Lower leg skin (tissue), 4 donors: ENCODE measurements around the gene CPLX3. TPM values are rescaled to one million over a fixed set of nuclear protein-coding genes. Genes with fewer than 3 reads are reported as not detected.

ENCODE experiments used
- DNase-seq, 2 donors: peaks; one replicate each; pipeline ENCODE4 v3.0.0-alpha.2; 2019; ENCODE audit warnings: low spot score in 2 of 2
- H3K4me3 ChIP-seq: fragments of 200-600 bp; sonication (generic); 2 replicates; pipeline ENCODE4 v1.5.1; 2017; ENCODE audit warnings: mild to moderate bottlenecking, low read depth; ENCODE audit not compliant: poor library complexity, severe bottlenecking
- CTCF ChIP-seq, 3 donors: fragments of 450-650 bp; IDR thresholded peaks; one replicate each; pipeline ENCODE4 v1.5.1; 2016; ENCODE audit warnings: antibody characterized with exemption in 3 of 3, mild to moderate bottlenecking in 3 of 3, moderate library complexity in 2 of 3
- POLR2A ChIP-seq, 2 donors: fragments of 450-650 bp; IDR thresholded peaks; one replicate each; pipeline ENCODE4 v1.6.1; 2016 to 2017; ENCODE audit warnings: antibody characterized with exemption in 2 of 2, mild to moderate bottlenecking in 1 of 2, moderate library complexity in 1 of 2
- WGBS, 2 donors: methylation state at CpG; one replicate each; pipeline ENCODE4 v1.1.5; 2018; 5-methylcytosine and 5-hydroxymethylcytosine counted together
- intact Hi-C: fragments of 100-400 bp; cut with DNase I; formaldehyde crosslinking; loops from one replicate; pipeline ENCODE4 v1.15.0; 2023; ENCODE audit warnings: low total_unique reads
- total RNA-seq, 4 donors: library from RNA; depleted of rRNA; stranded (reverse); fragments of >200 nt; gene quantifications; one replicate each; pipeline ENCODE4 v1.1.0, GENCODE V29; 2016

Gene CPLX3
- under 1 TPM; 0.17 to 0.84 (median 0.28) TPM for total RNA-seq

- H3K4me3 ChIP-seq = no peak within 1 kb of the TSS
- no peak for TF ChIP-seq CTCF (IDR thresholded peaks at IDR 0.05)
- no peak for TF ChIP-seq POLR2A (IDR thresholded peaks at IDR 0.05)
- intact Hi-C loops = no loop called here
- WGBS, 2 donors = 9 to 15% methylated on average over 14 to 16 of the region's 44 CpGs
- no peak for DNase-seq
These were observed at the start of gene CPLX3 for GRCh38 chr15:74826364-74826819. Gene CPLX3 (plus strand): TSS chr15:74826627. CDS start chr15:74826704, 77 bp downstream.

- TF ChIP-seq CTCF (IDR thresholded peaks at IDR 0.05) = no peak
- TF ChIP-seq POLR2A (IDR thresholded peaks at IDR 0.05) = no peak
- WGBS, 2 donors = 42 to 44% methylated on average over 13 of the region's 13 CpGs
- H3K4me3 ChIP-seq = no peak overlapping the region
- intact Hi-C loops = no loop called here
- DNase-seq = no peak
These were observed 49.3 kb upstream of the CPLX3 start for GRCh38 chr15:74776821-74777768.

- H3K4me3 ChIP-seq = no peak overlapping the region
- intact Hi-C loops = no loop called here
- DNase-seq = no peak
- no peak for TF ChIP-seq CTCF (IDR thresholded peaks at IDR 0.05)
- TF ChIP-seq POLR2A (IDR thresholded peaks at IDR 0.05) = no peak
- WGBS, 2 donors = 88 to 92% methylated on average over 6 of the region's 6 CpGs
These were observed 48.4 kb upstream of the CPLX3 start for GRCh38 chr15:74777769-74778598.

GRCh38 chr15:74778599-74778970 lies 47.8 kb upstream of the CPLX3 start:
- DNase-seq = no peak
- TF ChIP-seq POLR2A (IDR thresholded peaks at IDR 0.05) (no peak), CTCF (IDR thresholded peaks at IDR 0.05) (no peak)
- H3K4me3 ChIP-seq = no peak overlapping the region
- intact Hi-C loops = no loop called here
- WGBS, 2 donors = 95 to 98% methylated on average over 5 of the region's 5 CpGs

- no peak for DNase-seq
- TF ChIP-seq CTCF (IDR thresholded peaks at IDR 0.05) (no peak), POLR2A (IDR thresholded peaks at IDR 0.05) (no peak)
- intact Hi-C loops = no loop called here
- no peak overlapping the region for H3K4me3 ChIP-seq
- WGBS, 2 donors = 78 to 85% methylated on average over 7 of the region's 7 CpGs
These were observed 47.2 kb upstream of the CPLX3 start for GRCh38 chr15:74779162-74779648.
